ENCODE results near the gene RGS7BP. TPM values are rescaled to one million over a fixed set of nuclear protein-coding genes. Genes with fewer than 3 reads are reported as not detected.

RGS7BP gene
- total and polyA plus RNA-seq, 9 donors: 1.4 to 6.5 (median 4.3) TPM

DNA sequence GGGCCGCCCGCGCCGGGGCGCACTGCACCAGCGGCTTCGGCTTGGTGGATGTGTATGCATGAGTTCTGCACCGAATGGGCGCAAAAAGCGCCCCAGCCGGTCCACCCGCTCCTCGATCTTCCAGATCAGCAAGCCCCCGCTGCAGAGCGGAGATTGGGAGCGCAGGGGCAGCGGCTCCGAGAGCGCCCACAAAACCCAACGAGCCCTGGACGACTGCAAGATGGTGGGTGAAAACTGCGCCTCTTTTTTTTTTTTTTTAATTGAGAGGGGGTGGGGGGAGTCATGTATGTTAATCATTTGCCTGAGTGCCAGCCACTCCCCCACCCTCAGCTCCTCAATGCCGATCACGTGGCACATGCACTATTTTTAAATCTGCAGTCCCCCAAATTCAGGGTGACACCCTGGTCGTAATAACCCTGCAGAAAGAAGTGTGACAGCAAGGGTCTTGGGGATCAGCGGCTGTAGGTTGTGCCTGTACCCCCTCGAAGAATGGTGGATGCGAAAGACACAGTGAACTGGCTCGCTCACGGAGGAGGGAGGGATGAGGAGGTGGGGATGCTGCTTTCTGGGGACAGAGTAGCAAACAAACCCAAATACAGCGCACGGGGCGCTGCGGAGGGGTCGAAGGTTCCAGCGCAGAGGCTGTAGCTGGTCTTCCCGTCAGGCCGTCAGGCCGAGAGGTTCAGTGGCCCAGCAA lies 900 bp downstream of the RGS7BP start:
- H3K4me3 ChIP-seq: peak overlapping the region; percentile 38
- H3K27ac ChIP-seq: no peak overlapping the region
- H3K9me3 ChIP-seq: no peaks in the 10 kb centered on the region
- 2 to 5% (median 3%) methylated on average over 34 to 39 of the region's 39 CpGs for WGBS, 3 donors
- H3K4me1 ChIP-seq (ENCODE audit: insufficient read depth): peaks cover 1% of the 10 kb centered on the region
- intact Hi-C loops (cut with DNase I): loop anchor here in 1 of 4 donors (5.0 kb wide), 2 partner anchors 91 to 106 kb away; no protein-coding TSS in a partner anchor
- no peak for TF ChIP-seq POLR2A (IDR thresholded peaks at IDR 0.05)
- no peak for TF ChIP-seq EP300 (IDR thresholded peaks at IDR 0.05)
- TF ChIP-seq, protein P1, sequence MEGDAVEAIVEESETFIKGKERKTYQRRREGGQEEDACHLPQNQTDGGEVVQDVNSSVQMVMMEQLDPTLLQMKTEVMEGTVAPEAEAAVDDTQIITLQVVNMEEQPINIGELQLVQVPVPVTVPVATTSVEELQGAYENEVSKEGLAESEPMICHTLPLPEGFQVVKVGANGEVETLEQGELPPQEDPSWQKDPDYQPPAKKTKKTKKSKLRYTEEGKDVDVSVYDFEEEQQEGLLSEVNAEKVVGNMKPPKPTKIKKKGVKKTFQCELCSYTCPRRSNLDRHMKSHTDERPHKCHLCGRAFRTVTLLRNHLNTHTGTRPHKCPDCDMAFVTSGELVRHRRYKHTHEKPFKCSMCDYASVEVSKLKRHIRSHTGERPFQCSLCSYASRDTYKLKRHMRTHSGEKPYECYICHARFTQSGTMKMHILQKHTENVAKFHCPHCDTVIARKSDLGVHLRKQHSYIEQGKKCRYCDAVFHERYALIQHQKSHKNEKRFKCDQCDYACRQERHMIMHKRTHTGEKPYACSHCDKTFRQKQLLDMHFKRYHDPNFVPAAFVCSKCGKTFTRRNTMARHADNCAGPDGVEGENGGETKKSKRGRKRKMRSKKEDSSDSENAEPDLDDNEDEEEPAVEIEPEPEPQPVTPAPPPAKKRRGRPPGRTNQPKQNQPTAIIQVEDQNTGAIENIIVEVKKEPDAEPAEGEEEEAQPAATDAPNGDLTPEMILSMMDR (IDR thresholded peaks at IDR 0.05): no peak
- no peaks in the 10 kb centered on the region for H3K27me3 ChIP-seq
- DNase-seq: peak in 2 of 5 donors; percentile 28 to 38
- no peaks in the 10 kb centered on the region for H3K36me3 ChIP-seq

DNA sequence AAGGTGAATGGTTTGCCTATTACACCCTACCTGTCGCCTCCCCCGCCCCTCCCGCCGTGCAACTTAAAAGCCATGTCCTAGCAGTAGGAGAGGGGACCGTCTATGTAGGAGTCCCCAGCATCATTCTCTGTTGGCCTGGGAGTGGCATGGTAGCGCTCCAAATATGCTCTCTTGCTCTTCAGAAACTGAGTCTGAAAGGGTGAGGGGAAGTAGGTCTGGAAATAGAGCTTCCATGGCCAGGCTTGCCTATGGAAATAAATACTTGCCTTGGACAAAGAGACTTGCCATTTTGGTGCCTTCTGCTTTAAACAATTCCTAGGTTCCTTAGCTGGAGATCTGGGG lies 1.4 kb downstream of the RGS7BP start:
- Histone ChIP-seq H3K27me3 (no peaks in the 10 kb centered on the region), H3K4me3 (peak overlapping the region; percentile 38), H3K4me1 (ENCODE audit: insufficient read depth) (peaks cover 1% of the 10 kb centered on the region), H3K36me3 (no peaks in the 10 kb centered on the region), H3K27ac (no peak overlapping the region), H3K9me3 (no peaks in the 10 kb centered on the region)
- no peak for DNase-seq
- WGBS, 3 donors: 28 to 38% (median 36%) methylated on average over 6 of the region's 6 CpGs
- TF ChIP-seq EP300 (IDR thresholded peaks at IDR 0.05) (no peak), POLR2A (IDR thresholded peaks at IDR 0.05) (no peak)
- TF ChIP-seq, protein P1 (IDR thresholded peaks at IDR 0.05): no peak
- intact Hi-C loops (cut with DNase I): loop anchor here in 1 of 4 donors (5.0 kb wide), 2 partner anchors 90 to 105 kb away; no protein-coding TSS in a partner anchor

- H3K4me1 ChIP-seq (ENCODE audit: insufficient read depth): no peaks in the 10 kb centered on the region
- intact Hi-C loops (cut with DNase I): loop anchor here in 1 of 4 donors (5.0 kb wide), 2 partner anchors 87 to 102 kb away; no protein-coding TSS in a partner anchor
Observed at GRCh38 chr5:64509828-64510227, 4.0 kb downstream of the RGS7BP start.

DNA sequence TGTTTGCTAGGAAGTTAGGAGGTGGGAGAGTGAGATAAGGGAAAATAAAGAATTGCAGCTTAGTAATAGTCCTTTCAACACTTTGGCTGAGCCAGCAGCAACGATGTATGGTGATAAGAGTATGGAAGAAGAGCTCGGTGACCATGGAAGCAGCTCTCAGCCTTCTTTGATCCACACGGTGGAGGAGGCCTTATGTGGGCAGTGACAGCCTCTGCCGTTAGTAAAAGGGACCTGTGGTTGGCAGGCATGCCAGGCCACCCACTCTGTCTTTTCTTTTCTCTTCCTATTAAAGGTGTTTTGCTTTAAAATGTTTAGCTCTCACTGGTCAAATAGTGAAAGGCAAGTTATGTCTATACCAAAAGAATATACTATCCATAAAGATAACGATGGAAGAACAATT lies 7.7 kb downstream of the RGS7BP start:
- H3K27me3 ChIP-seq: no peaks in the 10 kb centered on the region
- no peak overlapping the region for H3K4me3 ChIP-seq
- TF ChIP-seq POLR2A (IDR thresholded peaks at IDR 0.05): no peak
- TF ChIP-seq, protein P1 (IDR thresholded peaks at IDR 0.05): no peak
- no peak for TF ChIP-seq EP300 (IDR thresholded peaks at IDR 0.05)
- H3K36me3 ChIP-seq: no peaks in the 10 kb centered on the region
- DNase-seq: no peak
- intact Hi-C loops (cut with DNase I): no loop called here
- H3K4me1 ChIP-seq (ENCODE audit: insufficient read depth): no peaks in the 10 kb centered on the region
- WGBS, 3 donors: 48 to 65% (median 60%) methylated on average over 5 of the region's 5 CpGs
- H3K9me3 ChIP-seq: no peaks in the 10 kb centered on the region
- no peak overlapping the region for H3K27ac ChIP-seq

More at GRCh38 chr5:64509828-64510227, 4.0 kb downstream of the RGS7BP start:
- Histone ChIP-seq H3K27ac (no peak overlapping the region), H3K4me3 (no peak overlapping the region), H3K9me3 (no peaks in the 10 kb centered on the region), H3K36me3 (no peaks in the 10 kb centered on the region), H3K27me3 (no peaks in the 10 kb centered on the region)
- TF ChIP-seq EP300 (IDR thresholded peaks at IDR 0.05): no peak
- TF ChIP-seq, protein P1 (IDR thresholded peaks at IDR 0.05): no peak
- TF ChIP-seq POLR2A (IDR thresholded peaks at IDR 0.05): no peak
- 69 to 79% (median 75%) methylated on average over 7 of the region's 7 CpGs for WGBS, 3 donors
- DNase-seq: no peak
